ENCODE data around the gene RSRC1.
"Not testable (repeated sequence)": the region's sequence is repeated elsewhere in the genome, so short reads cannot be mapped to it uniquely, and the experiment has no call there.

GRCh38 chr3:158228942-158229341 lies 119.1 kb downstream of the RSRC1 start:
- not testable (repeated sequence) for TF ChIP-seq CTCF (conservative IDR thresholded peaks at IDR 0.05); EZH2 (IDR thresholded peaks at IDR 0.05; ENCODE audit: low read depth)

Data from PC-9 (cell line).